ENCODE data around the gene SDK1.

Gene SDK1

GRCh38 chr7:3893789-3894153 lies 592.7 kb downstream of the SDK1 start:
- DNase-seq: no peak

GRCh38 chr7:3895341-3896116 lies 594.5 kb downstream of the SDK1 start:
- no peak for DNase-seq

- no peak for DNase-seq
Observed at GRCh38 chr7:3896169-3896765, 595.2 kb downstream of the SDK1 start.

- no peak for DNase-seq
Observed at GRCh38 chr7:3897430-3898372, 596.6 kb downstream of the SDK1 start.

GRCh38 chr7:3899559-3899991 lies 598.5 kb downstream of the SDK1 start:
- no peak for DNase-seq

- DNase-seq: no peak
Observed at GRCh38 chr7:3908153-3908552, 607.1 kb downstream of the SDK1 start.

GRCh38 chr7:3909128-3909527 lies 608.1 kb downstream of the SDK1 start:
- no peak for DNase-seq

- no peak for DNase-seq
Observed at GRCh38 chr7:3910054-3910453, 609.0 kb downstream of the SDK1 start.

GRCh38 chr7:3911685-3912084 lies 610.6 kb downstream of the SDK1 start:
- no peak for DNase-seq

GRCh38 chr7:3912291-3912690 lies 611.2 kb downstream of the SDK1 start:
- no peak for DNase-seq

- no peak for DNase-seq
Observed at GRCh38 chr7:3914051-3914775, 613.2 kb downstream of the SDK1 start.

- DNase-seq: no peak
Observed at GRCh38 chr7:3915337-3915878, 614.4 kb downstream of the SDK1 start.

GRCh38 chr7:3916146-3916545 lies 615.1 kb downstream of the SDK1 start:
- no peak for DNase-seq

GRCh38 chr7:3917436-3917835 lies 616.4 kb downstream of the SDK1 start:
- no peak for DNase-seq

- no peak for DNase-seq
Observed at GRCh38 chr7:3918576-3918975, 617.5 kb downstream of the SDK1 start.

- DNase-seq: peak; percentile 10
Observed at GRCh38 chr7:3922175-3922635, 621.2 kb downstream of the SDK1 start.

GRCh38 chr7:3923307-3923918 lies 622.4 kb downstream of the SDK1 start:
- DNase-seq: no peak

- DNase-seq: no peak
Observed at GRCh38 chr7:3924277-3924676, 623.2 kb downstream of the SDK1 start.

- DNase-seq: no peak
Observed at GRCh38 chr7:3927446-3928110, 626.5 kb downstream of the SDK1 start.

- no peak for DNase-seq
Observed at GRCh38 chr7:3928727-3929515, 627.9 kb downstream of the SDK1 start.

- no peak for DNase-seq
Observed at GRCh38 chr7:3931843-3932242, 630.8 kb downstream of the SDK1 start.
